K562 (cell line): ENCODE measurements around the gene GPR32. TPM values are rescaled to one million over a fixed set of nuclear protein-coding genes. Genes with fewer than 3 reads are reported as not detected.
A peak's percentile ranks its signal among the peaks of the same experiment; 100 is the strongest.

Experiments
- ATAC-seq: fragments of 200-7000 bp; cut with Tn5 transposase; 3 replicates; pipeline ENCODE4 v1.9.1; 2020; ENCODE audit warnings: moderate library complexity
- BruUV-seq: library from RNA; stranded (reverse); fragments of 400-500 nt; replicated peaks from 2 replicates; lab custom pipeline; 2021; lab: Mats Ljungman, UMichigan
- CTCF ChIA-PET: fragments of 300-600 bp; formaldehyde crosslinking; extraction: SDS; loops from one replicate; lab custom pipeline; 2021; ENCODE audit warnings: low intra/inter-chr PET ratio; lab: Yijun Ruan, JAX
- POLR2A ChIA-PET: fragments of 300-600, 350-650 bp; sonication (Branson Sonifier 250); formaldehyde crosslinking; extraction: SDS; loops from one replicate; lab custom pipeline; 2021; ENCODE audit warnings: antibody characterized with exemption, inconsistent platforms; lab: Yijun Ruan, JAX
- DNase-seq, 4 experiments: peaks; one replicate each; pipeline versions ENCODE4 v3.0.0 to v3.0.0-alpha.2; 2011 to 2018; ENCODE audit warnings: low spot score in 3 of 4, mixed read lengths in 3 of 4; ENCODE audit errors: extremely low read depth in 1 of 4
- FAIRE-seq: peaks from 2 replicates; lab custom pipeline; 2011; peaks lifted over from hg19 to GRCh38; lab: Jason Lieb, UNC
- H2AFZ ChIP-seq: 2 replicates; pipeline ENCODE4 v1.6.0; 2011; ENCODE audit warnings: low read depth, low read length, control low read depth, inconsistent platforms
- H3K27ac ChIP-seq: fragments of 200-600 bp; 3 replicates; pipeline ENCODE4 v1.8.0; 2011; ENCODE audit warnings: low read depth, mild to moderate bottlenecking, control low read depth, inconsistent platforms, low read length, moderate library complexity, mixed read lengths; ENCODE audit errors: extremely low read depth
- H3K27me3 ChIP-seq, 2 experiments: fragments of 300-600 bp in 1 of 2; 2 replicates in 1 of 2; 3 replicates in 1 of 2; pipeline versions ENCODE4 v1.6.0 to v1.8.0; 2011; ENCODE audit warnings: inconsistent platforms in 2 of 2, low read length in 2 of 2, mild to moderate bottlenecking in 1 of 2, mixed read lengths in 1 of 2, moderate library complexity in 1 of 2; ENCODE audit not compliant: control insufficient read depth in 2 of 2, insufficient read depth in 2 of 2
- H3K36me3 ChIP-seq: fragments of 300-600 bp; 3 replicates; pipeline ENCODE4 v1.8.0; 2011; ENCODE audit warnings: mild to moderate bottlenecking, low read length, inconsistent platforms; ENCODE audit not compliant: control insufficient read depth, insufficient read depth
- H3K4me1 ChIP-seq, 2 experiments: fragments of 200-600 bp in 1 of 2; replicated peaks in 1 of 2; 2 replicates in 1 of 2; 3 replicates in 1 of 2; pipeline versions ENCODE4 v1.5.1 to v1.8.0; 2011; ENCODE audit warnings: inconsistent platforms in 2 of 2, low read length in 2 of 2, mild to moderate bottlenecking in 1 of 2, mixed read lengths in 1 of 2, moderate library complexity in 1 of 2; ENCODE audit not compliant: control insufficient read depth in 2 of 2, insufficient read depth in 2 of 2
- H3K4me2 ChIP-seq: 2 replicates; pipeline ENCODE4 v1.6.1; 2011; ENCODE audit warnings: low read length, control low read depth, inconsistent platforms, mixed read lengths; ENCODE audit not compliant: insufficient read depth
- H3K4me3 ChIP-seq: fragments of 200-600 bp; sonication (generic), shearing (Covaris generic); 2 replicates; pipeline ENCODE4 v1.5.1; 2016; ENCODE audit warnings: control low read depth, inconsistent platforms
- H3K79me2 ChIP-seq: fragments of 200-600 bp; 3 replicates; pipeline ENCODE4 v1.8.0; 2011; ENCODE audit warnings: low read length, inconsistent platforms; ENCODE audit not compliant: control insufficient read depth, insufficient read depth
- H3K9ac ChIP-seq, 2 experiments: 2 replicates each; pipeline versions ENCODE4 v1.6.0 to v1.6.1; 2011; ENCODE audit warnings: low read depth in 2 of 2, low read length in 2 of 2, control low read depth in 1 of 2, inconsistent platforms in 1 of 2, mild to moderate bottlenecking in 1 of 2, mixed read lengths in 1 of 2; ENCODE audit not compliant: insufficient read depth in 1 of 2
- H3K9me1 ChIP-seq: one replicate; pipeline ENCODE4 v1.6.0; 2011; ENCODE audit warnings: inconsistent platforms, mild to moderate bottlenecking, low read length, moderate library complexity; ENCODE audit not compliant: control insufficient read depth, insufficient read depth
- H3K9me3 ChIP-seq: replicated peaks from 2 replicates; pipeline ENCODE4 v1.5.1; 2011; ENCODE audit warnings: low read depth, low read length, inconsistent platforms; ENCODE audit not compliant: control insufficient read depth, insufficient read depth
- H4K20me1 ChIP-seq: replicated peaks from 2 replicates; pipeline ENCODE4 v1.6.1; 2011; ENCODE audit warnings: low read length, inconsistent platforms, mixed read lengths; ENCODE audit not compliant: control insufficient read depth, insufficient read depth
- CBFB ChIP-seq: sonication (generic); formaldehyde crosslinking; IDR thresholded peaks from 2 replicates; pipeline ENCODE4 v1.4.0; 2020; ENCODE audit warnings: mild to moderate bottlenecking, missing genetic modification reagents
- KAT7 ChIP-seq: sonication (generic); formaldehyde crosslinking; IDR thresholded peaks from 2 replicates; pipeline ENCODE4 v1.8.0; 2022; ENCODE audit warnings: missing genetic modification reagents, mild to moderate bottlenecking, borderline replicate concordance
- KLF16 ChIP-seq: IDR thresholded peaks from 2 replicates; pipeline ENCODE4 v1.6.1; 2016; ENCODE audit warnings: antibody characterized with exemption
- MAX ChIP-seq: sonication (generic); formaldehyde crosslinking; IDR thresholded peaks from 2 replicates; pipeline ENCODE4 v1.9.0; 2022; ENCODE audit warnings: mild to moderate bottlenecking, missing genetic modification reagents
- MTA2 ChIP-seq: fragments of 450-650 bp; IDR thresholded peaks from 2 replicates; pipeline ENCODE4 v1.6.1; 2016; ENCODE audit warnings: low read depth
- NFIC ChIP-seq: fragments of 450-650 bp; IDR thresholded peaks from 2 replicates; pipeline ENCODE4 v1.6.1; 2017; ENCODE audit warnings: mild to moderate bottlenecking, inconsistent platforms
- NR2C2 ChIP-seq, 2 experiments: fragments of 200-800 bp in 1 of 2; sonication (Bioruptor generic) in 1 of 2; sonication (generic) in 1 of 2; formaldehyde crosslinking in 1 of 2; IDR thresholded peaks; 2 replicates each; pipeline versions ENCODE4 v1.6.1 to v1.8.0; 2016 to 2022; ENCODE audit warnings: mild to moderate bottlenecking in 1 of 2, missing compliant biosample characterization in 1 of 2, missing genetic modification characterization in 1 of 2, missing genetic modification reagents in 1 of 2
- NR2F6 ChIP-seq: fragments of 450-650 bp; formaldehyde crosslinking; IDR thresholded peaks from 2 replicates; pipeline ENCODE4 v1.4.0; 2020; ENCODE audit warnings: mild to moderate bottlenecking
- PTTG1 ChIP-seq: fragments of 450-650 bp; IDR thresholded peaks from 2 replicates; pipeline ENCODE4 v1.6.1; 2016; ENCODE audit warnings: low read depth, mild to moderate bottlenecking, missing genetic modification characterization, missing compliant biosample characterization
- SOX6 ChIP-seq: fragments of 450-650 bp; IDR thresholded peaks from 2 replicates; pipeline ENCODE4 v1.6.1; 2014; ENCODE audit warnings: mild to moderate bottlenecking
- STAT5A ChIP-seq: IDR thresholded peaks from 2 replicates; pipeline ENCODE4 v1.6.1; 2012; ENCODE audit warnings: low read length, inconsistent platforms, borderline replicate concordance
- STAT5B ChIP-seq: fragments of 250-450 bp; sonication (Bioruptor Pico); IDR thresholded peaks from 2 replicates; pipeline ENCODE4 v1.8.0; 2021; ENCODE audit warnings: mild to moderate bottlenecking, inconsistent platforms
- TEAD1 ChIP-seq, 2 experiments: fragments of 450-650 bp in 1 of 2; sonication (generic) in 1 of 2; formaldehyde crosslinking; IDR thresholded peaks; 2 replicates each; pipeline versions ENCODE4 v1.4.0 to v1.8.0; 2020 to 2022; ENCODE audit warnings: mild to moderate bottlenecking in 2 of 2, missing genetic modification reagents in 1 of 2
- THRB ChIP-seq: fragments of 450-650 bp; formaldehyde crosslinking; conservative IDR thresholded peaks from 2 replicates; pipeline ENCODE4 v1.4.0; 2022; ENCODE audit warnings: mild to moderate bottlenecking, missing genetic modification characterization
- TRIM24 ChIP-seq, 2 experiments: fragments of 450-650 bp; IDR thresholded peaks; 2 replicates each; pipeline ENCODE4 v1.6.1; 2016
- USF1 ChIP-seq: sonication (generic); formaldehyde crosslinking; IDR thresholded peaks from 2 replicates; pipeline ENCODE4 v1.9.0; 2022; ENCODE audit warnings: mild to moderate bottlenecking, missing genetic modification reagents
- ZNF586 ChIP-seq: fragments of 450-650 bp; formaldehyde crosslinking; conservative IDR thresholded peaks from 2 replicates; pipeline ENCODE4 v1.4.0; 2020; ENCODE audit warnings: mild to moderate bottlenecking, moderate library complexity
- ZNF785 ChIP-seq: fragments of 250-450 bp; sonication (Bioruptor Pico); IDR thresholded peaks from 2 replicates; pipeline ENCODE4 v1.4.0; 2020; ENCODE audit warnings: mild to moderate bottlenecking
- WGBS: fragments of 100-300 bp; shearing (Covaris generic); methylation state at CpG from one replicate; pipeline ENCODE4 v1.1.6; 2016; ENCODE audit warnings: low coverage, mixed read lengths; ENCODE audit not compliant: insufficient coverage; ENCODE audit errors: missing lambda C conversion rate; 5-methylcytosine and 5-hydroxymethylcytosine counted together
- in situ Hi-C: fragments of 300-500 bp; cut with MboI; formaldehyde crosslinking; loops from 4 replicates; pipeline ENCODE4 v1.15.0; 2018; ENCODE audit warnings: inconsistent platforms, mixed read lengths
- intact Hi-C: fragments of 100-400 bp; cut with micrococcal nuclease; formaldehyde crosslinking; loops from 2 replicates; pipeline ENCODE4 v1.14.2; 2022
- polyA plus RNA-seq, 8 experiments: library from polyadenylated mRNA; depleted of rRNA in 4 of 8; stranded (reverse) in 5 of 8; unstranded in 3 of 8; fragments of >200 nt; fragmentation: Nextera tagmentation in 2 of 8; fragmentation: Illumina TruSeq in 1 of 8; extraction: Ambion mirVana in 2 of 8; extraction: Trizol in 1 of 8; gene quantifications; 2 replicates each; pipeline versions ENCODE4 v1.2.1 to v1.2.3, GENCODE V29; 2011 to 2014; ENCODE audit warnings: inconsistent platforms in 1 of 8, missing spikeins in 1 of 8
- total RNA-seq, 7 experiments: library from RNA; depleted of rRNA in 6 of 7; stranded (reverse); fragments of >200 nt in 6 of 7; fragmentation: Illumina TruSeq in 2 of 7; extraction: Trizol in 2 of 7; gene quantifications; 2 replicates each; pipeline versions ENCODE4 v1.2.1 to v1.2.3, GENCODE V29; 2011 to 2021; ENCODE audit warnings: low replicate concordance in 1 of 7
- TF ChIP-seq, protein P1 (sequence below): fragments of 450-650 bp; IDR thresholded peaks from 2 replicates; pipeline ENCODE4 v1.6.1; 2016; ENCODE audit warnings: low read depth, mild to moderate bottlenecking, moderate library complexity

GPR32 gene
- total and polyA plus RNA-seq, 9 of the 15 experiments (the other 6 are each of a cell fraction or from before 2014, with no cell fraction given), result not detected

GRCh38 chr19:50790922-50791467 is 20.7 kb downstream of the GPR32 start:
- POLR2A ChIA-PET, result interaction anchor here (0.6 to 1.6 kb wide), 5 partner anchors 10 to 93 kb away, joined by 3 to 9 read pairs (median 3); no protein-coding TSS in a partner anchor
- no TSS peak for BruUV-seq
- Histone ChIP-seq H3K27me3 (no peaks in the 10 kb centered on the region), H3K36me3 (peaks cover 9% of the 10 kb centered on the region; the same call in 2 of the 3 replicates), H2AFZ (no peak overlapping the region), H3K4me1 (peaks cover 7 to 33% of the 10 kb centered on the region in 2 experiments; a peak in 4 of 5 replicates), H3K79me2 (no peaks in the 10 kb centered on the region), H3K9me3 (no peaks in the 10 kb centered on the region), H4K20me1 (peaks cover 11% of the 10 kb centered on the region), H3K9ac (no peak overlapping the region), H3K9me1 (peaks cover 8% of the 10 kb centered on the region), H3K4me2 (no peak overlapping the region), H3K4me3 (no peak overlapping the region), H3K27ac (no peak overlapping the region)
- in situ Hi-C loops (loop anchor here (5.0 kb wide), 2 partner anchors 81 to 126 kb away; partner anchors contain the start of gene KLK2), intact Hi-C loops (no loop called here)
- ATAC-seq, result no peak
- CTCF ChIA-PET, result no interaction called here
- FAIRE-seq, result no peak
- no peak for DNase-seq
- WGBS, result 70% methylated on average over 6 of the region's 6 CpGs
- TF ChIP-seq, protein P1, sequence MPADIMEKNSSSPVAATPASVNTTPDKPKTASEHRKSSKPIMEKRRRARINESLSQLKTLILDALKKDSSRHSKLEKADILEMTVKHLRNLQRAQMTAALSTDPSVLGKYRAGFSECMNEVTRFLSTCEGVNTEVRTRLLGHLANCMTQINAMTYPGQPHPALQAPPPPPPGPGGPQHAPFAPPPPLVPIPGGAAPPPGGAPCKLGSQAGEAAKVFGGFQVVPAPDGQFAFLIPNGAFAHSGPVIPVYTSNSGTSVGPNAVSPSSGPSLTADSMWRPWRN, result no peak
- TF ChIP-seq TEAD1 (CRISPR knock-in tag; IDR thresholded peaks at IDR 0.05) (peak in 1 of 2 experiments; percentile 42; a peak in 1 of 4 replicates), ZNF586 (CRISPR knock-in tag) (no peak), KAT7 (CRISPR knock-in tag) (no peak), NR2C2 (CRISPR knock-in tag; IDR thresholded peaks at IDR 0.05) (peak; percentile 98), NR2C2 (tag; IDR thresholded peaks at IDR 0.05) (peak; percentile 98), USF1 (0 out of 2 replicates have a peak, but pooled peaks have one; percentile 6), STAT5A (no peak), MTA2 (peak; percentile 53; the same call in 1 of the 2 replicates), PTTG1 (tag) (no peak), ZNF785 (CRISPR knock-in tag) (no peak), THRB (CRISPR knock-in tag) (0 out of 2 replicates have a peak, but pooled peaks have one; percentile 52), STAT5B (no peak), CBFB (CRISPR knock-in tag) (no peak), MAX (CRISPR knock-in tag) (peak; percentile 37; the same call in 1 of the 2 replicates), SOX6 (no peak), NR2F6 (CRISPR knock-in tag) (peak; percentile 81; the same call in 1 of the 2 replicates), NFIC (no peak), KLF16 (no peak), TRIM24 (IDR thresholded peaks at IDR 0.05) (peak; percentile 65 to 81; a peak in 2 of 4 replicates)
